Superior temporal gyrus (tissue), 1 donor: ENCODE measurements around the gene CFAP54.
"Not testable (repeated sequence)": the region's sequence is repeated elsewhere in the genome, so short reads cannot be mapped to it uniquely, and the experiment has no call there.

Source experiments
- DNase-seq: peaks from one replicate; pipeline ENCODE4 v3.0.0-alpha.2; 2016; ENCODE audit errors: extremely low spot score

Gene CFAP54

GRCh38 chr12:96472384-96472783, 17.0 kb upstream of the CFAP54 start:
- no peak for DNase-seq

GRCh38 chr12:96473394-96474093, 15.8 kb upstream of the CFAP54 start:
- no peak for DNase-seq

- DNase-seq: no peak
Observed at GRCh38 chr12:96474206-96474605, 15.2 kb upstream of the CFAP54 start.

GRCh38 chr12:96478011-96478410, 11.4 kb upstream of the CFAP54 start:
- no peak for DNase-seq

- DNase-seq: no peak
Observed at GRCh38 chr12:96482086-96482485, 7.3 kb upstream of the CFAP54 start.

- no peak for DNase-seq
Observed at GRCh38 chr12:96483116-96483515, 6.3 kb upstream of the CFAP54 start.

GRCh38 chr12:96486751-96487613, 2.4 kb upstream of the CFAP54 start:
- no peak for DNase-seq

GRCh38 chr12:96487634-96488033, 1.7 kb upstream of the CFAP54 start:
- no peak for DNase-seq

GRCh38 chr12:96493106-96493505, 3.7 kb downstream of the CFAP54 start:
- no peak for DNase-seq

GRCh38 chr12:96494154-96494553, 4.8 kb downstream of the CFAP54 start:
- DNase-seq: not testable (repeated sequence)

GRCh38 chr12:96495155-96495554, 5.8 kb downstream of the CFAP54 start:
- DNase-seq: no peak

GRCh38 chr12:96495841-96496545, 6.6 kb downstream of the CFAP54 start:
- no peak for DNase-seq

GRCh38 chr12:96496944-96497343, 7.6 kb downstream of the CFAP54 start:
- DNase-seq: no peak

GRCh38 chr12:96497855-96498254, 8.5 kb downstream of the CFAP54 start:
- DNase-seq: no peak

- DNase-seq: no peak
Observed at GRCh38 chr12:96500693-96501092, 11.3 kb downstream of the CFAP54 start.

GRCh38 chr12:96501133-96501761, 11.9 kb downstream of the CFAP54 start:
- DNase-seq: no peak

GRCh38 chr12:96501908-96502307, 12.5 kb downstream of the CFAP54 start:
- DNase-seq: no peak

- DNase-seq: no peak
Observed at GRCh38 chr12:96502477-96502876, 13.1 kb downstream of the CFAP54 start.

GRCh38 chr12:96502949-96503532, 13.7 kb downstream of the CFAP54 start:
- no peak for DNase-seq

- no peak for DNase-seq
Observed at GRCh38 chr12:96503976-96504375, 14.6 kb downstream of the CFAP54 start.

GRCh38 chr12:96506776-96507175, 17.4 kb downstream of the CFAP54 start:
- no peak for DNase-seq
